Hypothalamus (tissue), 51 donors: ENCODE results near the gene RCBTB1.
"Not testable (repeated sequence)": the region's sequence is repeated elsewhere in the genome, so short reads cannot be mapped to it uniquely, and the experiment has no call there.

Experiments used
- DNase-seq, 51 donors: peaks; one replicate each; lab custom pipeline; 2025; lab: John Stamatoyannopoulos, UW

RCBTB1 gene

GRCh38 chr13:49524740-49525501 lies 60.4 kb downstream of the RCBTB1 start:
- no peak for DNase-seq

- no peak for DNase-seq
Measured at GRCh38 chr13:49521224-49521623, 64.1 kb downstream of the RCBTB1 start.

- DNase-seq = peak in 22 of 51 donors; percentile 3 to 52 (median 20)
Measured at GRCh38 chr13:49517461-49517860, 67.9 kb downstream of the RCBTB1 start.

GRCh38 chr13:49516467-49516866 lies 68.9 kb downstream of the RCBTB1 start:
- no peak for DNase-seq

- no peak for DNase-seq
Measured at GRCh38 chr13:49512578-49512977, 72.8 kb downstream of the RCBTB1 start.

GRCh38 chr13:49503951-49504350 lies 81.4 kb downstream of the RCBTB1 start:
- DNase-seq = no peak

- no peak for DNase-seq
Measured at GRCh38 chr13:49502954-49503353, 82.4 kb downstream of the RCBTB1 start.

GRCh38 chr13:49499889-49500660 lies 85.3 kb downstream of the RCBTB1 start:
- DNase-seq = no peak

GRCh38 chr13:49498206-49498605 lies 87.2 kb downstream of the RCBTB1 start:
- no peak for DNase-seq

GRCh38 chr13:49497272-49497671 lies 88.1 kb downstream of the RCBTB1 start:
- DNase-seq = peak in 1 of 51 donors; percentile 23

- DNase-seq = not testable (repeated sequence)
Measured at GRCh38 chr13:49496837-49497236, 88.5 kb downstream of the RCBTB1 start.

- DNase-seq = peak; percentile 8 to 82 (median 57)
Measured at GRCh38 chr13:49495783-49496762, 89.3 kb downstream of the RCBTB1 start, which contains the start of gene PHF11. Gene PHF11, plus strand, starts transcription at chr13:49495953. Its CDS starts 49 bp downstream, at chr13:49496002.

- DNase-seq = no peak
Measured at GRCh38 chr13:49494645-49495044, 90.7 kb downstream of the RCBTB1 start.

GRCh38 chr13:49488563-49488962 lies 96.8 kb downstream of the RCBTB1 start:
- DNase-seq = no peak
